GM12892 (cell line): Measurements from ENCODE around the gene MPHOSPH9.

Experiments
- POLR2A ChIP-seq: IDR thresholded peaks from 2 replicates; pipeline ENCODE4 v1.6.1; 2011; ENCODE audit warnings: low read depth, low read length, control low read depth
- POLR2AphosphoS5 ChIP-seq: IDR thresholded peaks from 2 replicates; pipeline ENCODE4 v1.6.1; 2011; ENCODE audit warnings: low read depth, low read length, control low read depth

- TF ChIP-seq POLR2AphosphoS5 (no peak), POLR2A (no peak)
Measured at GRCh38 chr12:123121670-123122069, 111.3 kb downstream of the MPHOSPH9 start.
